NCI-H2029 treated with DMSO at 0.1 percent for 48 hours (cell line): ENCODE data around the gene FSTL4.
"Not testable (repeated sequence)": the region's sequence is repeated elsewhere in the genome, so short reads cannot be mapped to it uniquely, and the experiment has no call there.

Experiments
- DNase-seq: peaks from one replicate; lab custom pipeline; 2025; lab: John Stamatoyannopoulos, UW

FSTL4 gene

GRCh38 chr5:133170756-133171387 lies 441.5 kb downstream of the FSTL4 start:
- DNase-seq: not testable (repeated sequence)

DNA sequence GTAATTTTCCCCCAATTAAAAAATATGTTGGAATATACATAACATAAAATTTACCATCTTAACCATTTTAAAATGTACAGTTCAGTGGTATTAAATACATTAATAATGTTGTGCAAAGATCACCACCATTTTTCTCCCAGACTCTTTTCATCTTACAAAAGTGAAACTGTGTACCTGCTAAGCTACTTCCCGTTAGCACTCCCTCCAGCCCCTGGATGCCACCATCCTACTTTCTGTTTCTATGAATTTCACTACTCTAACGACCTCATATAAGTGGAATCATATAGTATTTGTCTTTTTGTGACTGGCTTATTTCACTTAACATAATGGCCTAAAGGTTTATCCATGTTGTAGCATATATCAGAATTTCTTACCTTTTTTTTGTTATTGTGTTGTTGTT lies 447.6 kb downstream of the FSTL4 start:
- DNase-seq: no peak

- DNase-seq: no peak
Measured at GRCh38 chr5:133163839-133164238, 448.5 kb downstream of the FSTL4 start.

GRCh38 chr5:133159543-133159942 lies 452.8 kb downstream of the FSTL4 start:
- no peak for DNase-seq

GRCh38 chr5:133155326-133155969 lies 456.9 kb downstream of the FSTL4 start:
- no peak for DNase-seq

GRCh38 chr5:133154274-133155075 lies 457.9 kb downstream of the FSTL4 start:
- DNase-seq: no peak

GRCh38 chr5:133150909-133151544 lies 461.3 kb downstream of the FSTL4 start:
- no peak for DNase-seq

DNA sequence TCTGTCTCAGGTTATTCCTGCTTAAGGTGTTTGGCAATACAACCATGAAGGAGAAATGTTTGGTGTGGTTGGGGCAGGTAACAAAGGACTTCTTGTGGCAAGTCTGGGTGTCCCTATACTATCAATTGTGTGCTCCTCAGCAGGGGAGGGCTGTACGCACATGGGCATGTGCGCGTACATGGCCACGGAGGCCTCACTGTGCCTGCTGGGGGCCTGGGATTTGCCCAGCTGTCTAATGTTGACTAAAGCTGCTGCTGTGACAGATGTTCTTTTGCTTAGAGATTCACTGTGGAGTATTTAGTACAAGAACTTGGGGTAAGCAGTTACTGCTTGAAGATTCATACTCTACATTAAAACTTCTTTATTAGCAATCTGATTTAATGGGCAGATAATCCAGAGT lies 463.0 kb downstream of the FSTL4 start:
- no peak for DNase-seq

DNA sequence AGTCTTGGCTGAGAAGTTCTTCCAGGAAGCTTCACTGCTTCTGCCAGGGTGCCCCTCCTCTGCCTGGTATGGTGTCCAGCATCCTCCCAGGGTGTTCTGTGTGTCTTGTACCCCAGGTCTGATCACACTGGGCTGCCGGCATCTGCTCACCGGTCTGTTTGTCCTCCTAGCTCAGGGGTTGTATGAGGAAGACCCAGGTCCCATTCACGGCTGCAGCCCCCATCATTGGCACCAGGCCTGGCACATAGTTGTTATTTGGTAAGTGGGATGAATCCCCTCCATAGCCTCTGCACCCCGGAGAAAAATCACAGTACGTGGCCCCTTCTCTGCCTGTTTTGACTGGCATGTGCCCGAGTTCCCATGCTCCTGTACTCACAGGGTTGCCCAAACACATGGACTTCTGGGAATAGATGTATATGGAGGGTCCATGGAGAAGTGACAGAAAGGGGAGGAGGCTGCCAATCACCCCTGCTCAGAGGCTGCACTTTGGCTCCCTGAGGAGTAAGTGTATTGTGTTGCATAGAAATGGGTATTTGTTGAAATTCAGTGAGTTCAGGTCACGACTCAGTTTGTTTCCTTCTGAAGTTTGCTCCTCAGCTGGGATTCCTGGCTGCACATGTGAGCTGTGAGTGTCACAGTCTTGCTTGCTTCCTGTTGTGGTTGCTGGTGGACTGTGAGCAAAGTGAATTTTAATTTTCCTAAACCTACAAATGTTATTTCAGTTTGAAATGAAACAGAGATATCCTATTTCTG lies 464.4 kb downstream of the FSTL4 start:
- no peak for DNase-seq

GRCh38 chr5:133147411-133147810 lies 464.9 kb downstream of the FSTL4 start:
- DNase-seq: no peak
